Testis (tissue), 3 donors: ENCODE results near the gene GALNT9. TPM values are rescaled to one million over a fixed set of nuclear protein-coding genes. Genes with fewer than 3 reads are reported as not detected.

Experiments
- DNase-seq: peaks from one replicate; pipeline ENCODE4 v3.0.0-alpha.2; 2019
- H3K27ac ChIP-seq, 2 donors: fragments of 200-600 bp; sonication (generic); one replicate each; pipeline ENCODE4 v1.5.1; 2019
- H3K27me3 ChIP-seq: fragments of 200-600 bp; sonication (generic); one replicate; pipeline ENCODE4 v1.5.1; 2019
- H3K36me3 ChIP-seq: fragments of 200-600 bp; sonication (generic); one replicate; pipeline ENCODE4 v1.5.1; 2017; ENCODE audit warnings: low read depth; ENCODE audit errors: missing control alignments
- H3K4me1 ChIP-seq: fragments of 200-600 bp; sonication (generic); one replicate; pipeline ENCODE4 v1.5.1; 2019
- H3K4me3 ChIP-seq, 2 donors: fragments of 200-600 bp; sonication (generic); one replicate each; pipeline ENCODE4 v1.5.1; 2017 to 2019
- H3K9me3 ChIP-seq: fragments of 200-600 bp; sonication (generic); one replicate; pipeline ENCODE4 v1.5.1; 2017
- POLR2A ChIP-seq: fragments of 450-650 bp; IDR thresholded peaks from one replicate; pipeline ENCODE4 v1.6.1; 2017; ENCODE audit warnings: antibody characterized with exemption, mild to moderate bottlenecking, moderate library complexity
- WGBS, 2 donors: methylation state at CpG; one replicate each; pipeline ENCODE4 v1.1.5; 2018; 5-methylcytosine and 5-hydroxymethylcytosine counted together
- intact Hi-C: fragments of 100-400 bp; cut with DNase I; formaldehyde crosslinking; loops from one replicate; pipeline ENCODE4 v1.15.1; 2023; ENCODE audit warnings: low total_unique reads
- polyA plus RNA-seq: library from polyadenylated mRNA; stranded (reverse); fragments of 350-450 nt; fragmentation: Illumina TruSeq; extraction: RNeasy Lipid Tissue Mini Kit (QIAGEN cat#74804); gene quantifications from one replicate; pipeline ENCODE4 v1.2.3, GENCODE V29; 2014; ENCODE audit warnings: low read depth, low replicate concordance; ENCODE audit not compliant: insufficient read depth
- total RNA-seq, 2 donors: library from RNA; depleted of rRNA; stranded (reverse); fragments of >200 nt; gene quantifications; one replicate each; pipeline ENCODE4 v1.2.3, GENCODE V29; 2016
- TF ChIP-seq, protein P1 (sequence below), 3 experiments: fragments of 450-650 bp in 2 of 3; fragments of 200-600 bp in 1 of 3; sonication (generic) in 1 of 3; IDR thresholded peaks; one replicate each; pipeline ENCODE4 v1.5.1; 2016 to 2019; ENCODE audit warnings: antibody characterized with exemption in 3 of 3, mild to moderate bottlenecking in 2 of 3, moderate library complexity in 1 of 3

The GALNT9 gene
- total and polyA plus RNA-seq, 3 donors from 2014 or later, result 1.1 to 1.5 (median 1.3) TPM

DNA sequence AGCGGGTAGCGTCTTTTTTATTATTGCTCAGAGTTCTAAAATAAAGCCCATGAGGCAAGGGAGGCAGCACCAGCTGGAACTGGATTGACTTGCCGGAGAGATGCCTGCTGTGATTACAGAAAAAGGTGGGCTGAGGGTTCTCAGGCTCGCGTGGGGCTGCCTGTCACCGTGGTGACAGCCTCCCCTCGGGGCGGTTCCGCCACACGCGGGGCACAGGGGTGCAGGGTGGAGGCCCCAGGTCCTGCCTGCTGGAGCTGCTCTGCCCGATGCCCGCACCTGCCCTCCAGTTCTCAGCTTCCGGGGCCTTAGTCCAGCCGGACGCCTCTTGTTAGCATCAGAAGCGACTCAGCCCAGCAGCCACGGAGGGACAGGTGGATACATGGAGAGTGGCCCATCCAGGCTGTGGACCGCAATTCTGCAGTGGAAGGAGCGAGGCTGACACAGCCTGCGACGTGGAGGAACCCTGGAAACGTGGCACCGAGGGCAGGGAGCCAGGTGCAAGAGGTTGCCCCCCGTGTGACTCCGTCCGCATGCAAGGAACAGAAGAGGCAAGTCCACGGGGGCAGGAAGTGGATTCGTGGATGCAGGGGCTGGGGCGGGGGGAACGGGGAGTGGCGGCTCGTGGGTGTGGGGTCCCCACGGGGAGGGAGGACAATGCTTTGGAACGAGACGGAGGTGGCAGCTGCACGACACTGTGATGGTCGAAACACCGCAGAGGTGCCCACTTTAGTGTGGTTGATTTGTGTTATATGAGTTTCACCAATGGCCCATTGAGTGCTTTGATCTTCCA, 79.5 kb downstream of the GALNT9 start:
- TF ChIP-seq, protein P1, sequence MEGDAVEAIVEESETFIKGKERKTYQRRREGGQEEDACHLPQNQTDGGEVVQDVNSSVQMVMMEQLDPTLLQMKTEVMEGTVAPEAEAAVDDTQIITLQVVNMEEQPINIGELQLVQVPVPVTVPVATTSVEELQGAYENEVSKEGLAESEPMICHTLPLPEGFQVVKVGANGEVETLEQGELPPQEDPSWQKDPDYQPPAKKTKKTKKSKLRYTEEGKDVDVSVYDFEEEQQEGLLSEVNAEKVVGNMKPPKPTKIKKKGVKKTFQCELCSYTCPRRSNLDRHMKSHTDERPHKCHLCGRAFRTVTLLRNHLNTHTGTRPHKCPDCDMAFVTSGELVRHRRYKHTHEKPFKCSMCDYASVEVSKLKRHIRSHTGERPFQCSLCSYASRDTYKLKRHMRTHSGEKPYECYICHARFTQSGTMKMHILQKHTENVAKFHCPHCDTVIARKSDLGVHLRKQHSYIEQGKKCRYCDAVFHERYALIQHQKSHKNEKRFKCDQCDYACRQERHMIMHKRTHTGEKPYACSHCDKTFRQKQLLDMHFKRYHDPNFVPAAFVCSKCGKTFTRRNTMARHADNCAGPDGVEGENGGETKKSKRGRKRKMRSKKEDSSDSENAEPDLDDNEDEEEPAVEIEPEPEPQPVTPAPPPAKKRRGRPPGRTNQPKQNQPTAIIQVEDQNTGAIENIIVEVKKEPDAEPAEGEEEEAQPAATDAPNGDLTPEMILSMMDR (IDR thresholded peaks at IDR 0.05), result no peak
- no peak for TF ChIP-seq POLR2A
- Histone ChIP-seq H3K27me3 (no peaks in the 10 kb centered on the region), H3K4me3 (no peak overlapping the region), H3K27ac (no peak overlapping the region), H3K4me1 (no peaks in the 10 kb centered on the region), H3K9me3 (no peaks in the 10 kb centered on the region), H3K36me3 (no peaks in the 10 kb centered on the region)
- intact Hi-C loops, result no loop called here
- DNase-seq, result no peak
- WGBS, 2 donors, result 93 to 94% methylated on average over 24 to 39 of the region's 39 CpGs

DNA sequence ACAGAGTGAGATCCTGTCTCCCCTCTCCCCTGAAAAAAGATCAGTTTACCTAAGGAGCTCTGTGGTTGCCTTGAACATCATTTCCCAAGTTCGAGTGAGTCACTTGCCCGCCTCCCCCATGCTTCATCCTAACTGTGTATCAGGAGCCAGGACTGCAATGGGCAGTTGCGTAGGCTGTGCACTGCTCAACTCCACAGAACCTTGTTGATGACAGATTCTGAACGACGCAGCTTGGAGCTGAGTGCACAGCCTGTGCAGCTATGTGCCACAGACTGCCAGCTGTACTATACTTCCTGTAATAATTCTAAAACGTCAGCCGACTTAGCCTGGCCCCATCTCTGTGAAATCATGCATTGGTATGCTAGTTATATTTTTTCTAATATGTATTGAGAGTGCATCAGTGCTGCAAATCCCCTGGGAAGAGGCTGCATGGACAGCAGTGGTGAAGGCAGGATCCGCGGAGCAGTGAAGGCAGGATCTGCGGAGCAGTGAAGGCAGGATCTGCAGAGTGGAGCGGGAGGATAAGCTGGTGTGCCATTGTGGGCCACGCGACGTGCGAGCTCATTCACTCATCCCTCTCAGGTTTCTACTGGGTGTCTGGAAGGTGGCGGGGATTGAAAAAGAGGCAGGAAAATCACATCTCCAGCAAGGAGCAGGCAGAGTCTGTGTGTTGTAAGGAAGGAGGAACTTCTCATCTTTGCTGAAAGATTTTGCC, 80.8 kb downstream of the GALNT9 start:
- no peaks in the 10 kb centered on the region for H3K9me3 ChIP-seq
- TF ChIP-seq, protein P1 (IDR thresholded peaks at IDR 0.05), result no peak
- no peak for TF ChIP-seq POLR2A
- no peaks in the 10 kb centered on the region for H3K27me3 ChIP-seq
- no peaks in the 10 kb centered on the region for H3K36me3 ChIP-seq
- no peak for DNase-seq
- H3K27ac ChIP-seq, result no peak overlapping the region
- H3K4me3 ChIP-seq, result no peak overlapping the region
- 78 to 80% methylated on average over 16 of the region's 16 CpGs for WGBS, 2 donors
- no peaks in the 10 kb centered on the region for H3K4me1 ChIP-seq
- intact Hi-C loops, result no loop called here

DNA sequence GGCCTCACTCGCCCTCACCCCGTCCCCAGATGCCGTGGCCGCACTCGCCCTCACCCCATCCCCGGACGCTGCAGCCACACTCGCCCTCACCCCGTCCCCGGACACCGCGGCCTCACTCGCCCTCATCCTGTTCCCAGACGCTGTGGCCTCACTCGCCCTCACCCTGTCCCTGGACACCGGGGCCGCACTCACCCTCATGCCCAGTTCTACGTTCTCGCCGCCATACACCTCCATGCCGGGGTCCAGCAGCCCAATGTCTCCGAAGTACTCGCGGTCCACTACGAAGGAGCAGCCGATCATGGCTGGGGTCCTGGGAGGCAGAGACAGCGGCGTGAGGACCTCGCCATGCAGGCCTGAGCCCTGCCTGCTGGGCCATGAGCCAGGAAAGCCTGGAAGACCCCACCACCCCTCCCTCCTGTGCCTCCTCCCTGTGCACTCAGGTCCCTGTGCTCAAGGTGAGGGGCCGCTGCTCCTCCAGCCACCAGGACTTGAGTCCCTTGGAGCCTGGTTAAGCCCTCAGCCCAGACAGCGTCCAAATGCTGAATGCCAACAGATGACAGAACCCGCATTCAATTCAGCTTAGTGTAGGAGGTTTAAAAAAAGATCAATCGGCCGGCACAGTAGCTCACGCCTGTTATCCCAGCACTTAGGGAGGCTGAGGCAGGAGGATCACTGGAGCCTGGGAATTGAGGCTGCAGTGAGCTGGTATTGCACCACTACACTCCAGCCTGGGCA, 81.5 kb downstream of the GALNT9 start:
- whole genome bisulfite sequencing, 2 donors, result 89 to 94% methylated on average over 35 of the region's 35 CpGs

DNA sequence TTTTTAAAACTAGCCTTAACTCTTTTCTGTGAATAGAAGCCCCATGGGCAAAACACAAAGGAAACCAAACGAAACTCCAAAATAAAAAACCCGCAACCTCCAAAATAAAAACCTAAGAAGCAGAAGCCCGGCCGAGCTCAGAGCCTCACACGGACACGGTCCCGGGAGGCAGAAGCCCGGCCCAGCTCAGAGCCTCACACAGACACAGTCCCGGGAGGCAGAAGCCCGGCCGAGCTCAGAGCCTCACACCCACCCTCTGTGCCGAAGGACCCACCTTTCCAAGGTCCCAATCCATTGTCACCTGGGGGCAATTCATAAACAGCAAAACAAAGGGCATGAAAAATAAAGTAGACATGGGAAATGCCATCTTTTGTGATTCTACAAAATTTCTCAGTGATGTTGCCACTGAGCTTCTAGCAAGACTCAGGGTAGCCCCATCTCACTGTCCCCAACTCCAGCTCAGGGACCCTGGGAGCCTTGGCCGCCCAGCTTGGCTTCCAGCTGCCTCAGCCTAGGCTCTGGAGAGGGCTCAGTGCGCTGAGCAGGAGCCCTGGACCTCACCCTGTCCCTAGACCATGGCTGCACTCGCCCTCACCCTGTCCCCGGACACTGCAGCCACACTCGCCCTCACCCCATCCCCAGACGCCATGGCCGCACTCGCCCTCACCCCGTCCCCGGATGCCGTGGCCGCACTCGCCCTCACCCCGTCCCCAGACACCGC, 82.2 kb downstream of the GALNT9 start:
- DNase-seq, result no peak
- WGBS, 2 donors, result 85 to 94% methylated on average over 26 to 27 of the region's 27 CpGs
- intact Hi-C loops, result no loop called here
- H3K36me3 ChIP-seq, result no peaks in the 10 kb centered on the region
- H3K4me3 ChIP-seq, result no peak overlapping the region
- no peak overlapping the region for H3K27ac ChIP-seq
- no peaks in the 10 kb centered on the region for H3K4me1 ChIP-seq
- no peak for TF ChIP-seq POLR2A
- no peaks in the 10 kb centered on the region for H3K27me3 ChIP-seq
- no peaks in the 10 kb centered on the region for H3K9me3 ChIP-seq

More for the DNA sequence above, 81.5 kb downstream of the GALNT9 start:
- no peak overlapping the region for H3K27ac ChIP-seq
- H3K27me3 ChIP-seq, result no peaks in the 10 kb centered on the region
- intact Hi-C loops, result no loop called here
- no peaks in the 10 kb centered on the region for H3K4me1 ChIP-seq
- no peaks in the 10 kb centered on the region for H3K36me3 ChIP-seq
- no peak for DNase-seq
- H3K4me3 ChIP-seq, result no peak overlapping the region
- no peaks in the 10 kb centered on the region for H3K9me3 ChIP-seq
- TF ChIP-seq, protein P1 (IDR thresholded peaks at IDR 0.05), result no peak
- no peak for TF ChIP-seq POLR2A
